HG03025 (cell line): Measurements from ENCODE around the gene TTC14.

Experiments
- ATAC-seq: cut with Tn5 transposase; IDR thresholded peaks from one replicate; pipeline ENCODE4 v1.9.1; 2021; ENCODE audit warnings: mild to moderate bottlenecking, moderate library complexity; ENCODE audit not compliant: unreplicated experiment, low FRiP score

The TTC14 gene

GRCh38 chr3:180630371-180630770 lies 28.4 kb downstream of the TTC14 start:
- ATAC-seq, result no peak

- ATAC-seq, result no peak
These were observed 29.4 kb downstream of the TTC14 start for GRCh38 chr3:180631317-180631716.

GRCh38 chr3:180633722-180634121 lies 31.8 kb downstream of the TTC14 start:
- no peak for ATAC-seq

GRCh38 chr3:180640987-180641386 lies 39.0 kb downstream of the TTC14 start:
- ATAC-seq, result no peak

- no peak for ATAC-seq
These were observed 44.3 kb downstream of the TTC14 start for GRCh38 chr3:180646187-180646790.

- ATAC-seq, result no peak
These were observed 54.4 kb downstream of the TTC14 start for GRCh38 chr3:180656406-180656805.

GRCh38 chr3:180657094-180657493 lies 55.1 kb downstream of the TTC14 start:
- ATAC-seq, result no peak
